T-cell (primary cell): ENCODE data around the gene MYOCD. TPM values are rescaled to one million over a fixed set of nuclear protein-coding genes. Genes with fewer than 3 reads are reported as not detected.

Experiments used
- ATAC-seq, 4 experiments: fragments of 200-7000 bp in 3 of 4; fragments of 150-1000 bp in 1 of 4; cut with Tn5 transposase; replicated peaks in 1 of 4; 1 replicate in 3 of 4; 2 replicates in 1 of 4; pipeline ENCODE4 v1.10.0; 2021; ENCODE audit warnings: moderate library complexity in 3 of 4, mild to moderate bottlenecking in 2 of 4, moderate number of reproducible peaks in 1 of 4
- CTCF ChIA-PET, 2 donors: fragments of 300-600 bp; sonication (Branson Sonifier 250); formaldehyde crosslinking; loops; one replicate each; lab custom pipeline; 2022; ENCODE audit warnings: antibody characterized with exemption in 2 of 2; lab: Charles Lee
- POLR2A ChIA-PET, 2 donors: fragments of 300-600 bp; sonication (Branson Sonifier 250); formaldehyde crosslinking; loops; one replicate each; lab custom pipeline; 2022; ENCODE audit warnings: antibody characterized with exemption in 2 of 2; lab: Charles Lee
- DNase-seq, 35 experiments: peaks; one replicate each; pipeline versions ENCODE4 v3.0.0 to v3.0.0-alpha.2; 2013 to 2023
- H3K27ac ChIP-seq: one replicate; pipeline ENCODE4 v1.5.1; 2013; ENCODE audit warnings: low read length
- H3K27me3 ChIP-seq, 2 experiments: replicated peaks in 1 of 2; 1 replicate in 1 of 2; 2 replicates in 1 of 2; pipeline versions ENCODE4 v1.6.1 to v1.7.0; 2013; ENCODE audit warnings: low read length in 1 of 2, mixed read lengths in 1 of 2; ENCODE audit not compliant: control insufficient read depth in 2 of 2, insufficient read depth in 2 of 2; ENCODE audit errors: extremely low read depth in 1 of 2
- H3K36me3 ChIP-seq, 2 donors: 1 replicate in 1 of 2; 2 replicates in 1 of 2; pipeline versions ENCODE4 v1.6.1 to v1.7.0; 2013; ENCODE audit warnings: low read length in 1 of 2; ENCODE audit not compliant: control insufficient read depth in 2 of 2, insufficient read depth in 1 of 2; ENCODE audit errors: extremely low read depth in 1 of 2
- H3K4me1 ChIP-seq, 2 experiments: 1 replicate in 1 of 2; 2 replicates in 1 of 2; pipeline versions ENCODE4 v1.6.1 to v1.7.0; 2013; ENCODE audit warnings: low read length in 2 of 2, mixed read lengths in 1 of 2; ENCODE audit not compliant: insufficient read depth in 2 of 2, control insufficient read depth in 1 of 2; ENCODE audit errors: extremely low read depth in 1 of 2
- H3K4me3 ChIP-seq, 2 donors: 1 replicate in 1 of 2; 2 replicates in 1 of 2; pipeline versions ENCODE4 v1.5.1 to v1.7.0; 2013; ENCODE audit warnings: mild to moderate bottlenecking in 2 of 2, low read length in 1 of 2, moderate library complexity in 1 of 2; ENCODE audit not compliant: control insufficient read depth in 1 of 2; ENCODE audit errors: extremely low read depth in 1 of 2
- H3K9me3 ChIP-seq: 2 replicates; pipeline ENCODE4 v1.7.0; 2013
- H3K27ac Mint-ChIP-seq, 2 donors: one replicate each; pipeline ENCODE4 v1.8.0; 2020 to 2021; ENCODE audit warnings: mild to moderate bottlenecking in 2 of 2, mixed read lengths in 2 of 2
- H3K27me3 Mint-ChIP-seq, 2 donors: one replicate each; pipeline ENCODE4 v1.8.0; 2021 to 2022; ENCODE audit warnings: mixed read lengths in 2 of 2
- H3K36me3 Mint-ChIP-seq: one replicate; pipeline ENCODE4 v1.8.0; 2021; ENCODE audit warnings: mixed read lengths
- H3K4me1 Mint-ChIP-seq, 3 donors: one replicate each; pipeline ENCODE4 v1.8.0; 2020 to 2022; ENCODE audit warnings: mixed read lengths in 3 of 3, mild to moderate bottlenecking in 1 of 3
- H3K4me3 Mint-ChIP-seq, 3 donors: one replicate each; pipeline ENCODE4 v1.8.0; 2020 to 2022; ENCODE audit warnings: mild to moderate bottlenecking in 3 of 3, mixed read lengths in 3 of 3, moderate library complexity in 3 of 3
- H3K9me3 Mint-ChIP-seq, 3 donors: one replicate each; pipeline ENCODE4 v1.8.0; 2020 to 2022; ENCODE audit warnings: mixed read lengths in 3 of 3
- WGBS: methylation state at CpG from one replicate; pipeline ENCODE4 v1.1.5; 2013; ENCODE audit warnings: missing lambda C conversion rate; ENCODE audit not compliant: insufficient coverage; 5-methylcytosine and 5-hydroxymethylcytosine counted together
- total RNA-seq, 35 experiments: library from RNA in 6 of 35; stranded (reverse) in 6 of 35; fragments of 120-200 nt in 1 of 35; gene quantifications; one replicate each; pipeline versions ENCODE4 v1.2.1 to v1.2.4 and lab custom pipeline; 2013 to 2026

MYOCD gene
- total RNA-seq, 5 donors from 2014 or later (not counting 1 experiment from before 2014, with no cell fraction given): not detected

DNA sequence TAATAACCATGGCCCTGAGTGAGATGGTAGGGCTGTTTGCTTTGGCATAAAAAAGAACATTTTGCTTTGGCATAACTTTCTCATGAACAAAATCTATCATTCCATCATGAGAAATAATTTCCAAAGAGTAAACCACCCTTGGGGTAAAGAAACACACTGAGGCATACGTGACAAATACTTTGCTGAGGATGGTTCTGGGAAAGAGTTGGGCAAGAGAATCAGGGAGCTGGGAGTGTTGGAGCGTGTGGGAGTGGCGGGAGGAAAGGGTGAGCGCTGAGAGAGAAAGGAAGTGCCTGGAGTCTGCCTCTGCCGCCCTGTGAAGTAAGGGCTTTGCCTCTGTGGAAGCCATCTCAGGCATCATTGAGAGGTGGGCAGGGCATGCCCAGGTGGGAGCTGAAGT lies 63.4 kb downstream of the MYOCD start:
- peaks cover 0 to 5% of the 10 kb centered on the region in 2 donors for H3K27me3 Mint-ChIP-seq
- Histone ChIP-seq H3K36me3 (no peaks in the 10 kb centered on the region), H3K4me1 (no peaks in the 10 kb centered on the region), H3K27me3 (no peaks in the 10 kb centered on the region), H3K9me3 (no peaks in the 10 kb centered on the region), H3K4me3 (no peak overlapping the region), H3K27ac (no peak overlapping the region)
- no peaks in the 10 kb centered on the region for H3K4me1 Mint-ChIP-seq
- no peaks in the 10 kb centered on the region for H3K36me3 Mint-ChIP-seq
- H3K9me3 Mint-ChIP-seq: peaks cover 0 to 14% (median 3%) of the 10 kb centered on the region in 3 donors
- ATAC-seq (no peak), DNase-seq (no peak)
- POLR2A ChIA-PET: no interaction called here
- H3K27ac Mint-ChIP-seq: no peak overlapping the region
- CTCF ChIA-PET: no interaction called here
- no peak overlapping the region for H3K4me3 Mint-ChIP-seq
- 80% methylated on average over 5 of the region's 5 CpGs for WGBS

DNA sequence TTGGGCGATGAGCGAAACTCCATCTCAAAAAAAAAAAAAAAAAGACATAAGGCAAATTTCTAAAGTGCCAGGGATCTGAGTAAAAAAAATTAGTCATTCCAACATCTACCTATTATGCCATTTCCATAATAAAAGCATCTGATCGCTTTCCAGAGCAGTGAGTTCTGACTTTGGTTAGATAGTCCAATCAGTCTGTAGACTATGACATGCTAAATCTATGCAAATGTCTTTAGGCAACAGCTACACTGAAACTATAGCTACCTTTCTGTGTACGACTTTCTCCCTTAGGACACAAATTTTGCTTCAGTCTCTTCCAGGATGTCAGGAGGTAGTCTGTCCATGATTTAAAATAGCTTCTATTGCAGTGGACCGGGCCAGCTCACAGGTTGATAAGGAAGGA lies 64.7 kb downstream of the MYOCD start:
- Histone ChIP-seq H3K4me1 (no peaks in the 10 kb centered on the region), H3K4me3 (no peak overlapping the region), H3K36me3 (no peaks in the 10 kb centered on the region), H3K27ac (no peak overlapping the region), H3K27me3 (peaks cover 0 to 3% of the 10 kb centered on the region in 2 experiments), H3K9me3 (no peaks in the 10 kb centered on the region)
- peaks cover 0 to 5% of the 10 kb centered on the region in 2 donors for H3K27me3 Mint-ChIP-seq
- H3K36me3 Mint-ChIP-seq: no peaks in the 10 kb centered on the region
- H3K27ac Mint-ChIP-seq: no peak overlapping the region
- no peaks in the 10 kb centered on the region for H3K4me1 Mint-ChIP-seq
- H3K9me3 Mint-ChIP-seq: peaks cover 0 to 14% (median 3%) of the 10 kb centered on the region in 3 donors
- CTCF ChIA-PET: no interaction called here
- WGBS: 100% methylated on average over 2 of the region's 5 CpGs
- no peak overlapping the region for H3K4me3 Mint-ChIP-seq
- POLR2A ChIA-PET: no interaction called here
- DNase-seq (no peak), ATAC-seq (no peak)

DNA sequence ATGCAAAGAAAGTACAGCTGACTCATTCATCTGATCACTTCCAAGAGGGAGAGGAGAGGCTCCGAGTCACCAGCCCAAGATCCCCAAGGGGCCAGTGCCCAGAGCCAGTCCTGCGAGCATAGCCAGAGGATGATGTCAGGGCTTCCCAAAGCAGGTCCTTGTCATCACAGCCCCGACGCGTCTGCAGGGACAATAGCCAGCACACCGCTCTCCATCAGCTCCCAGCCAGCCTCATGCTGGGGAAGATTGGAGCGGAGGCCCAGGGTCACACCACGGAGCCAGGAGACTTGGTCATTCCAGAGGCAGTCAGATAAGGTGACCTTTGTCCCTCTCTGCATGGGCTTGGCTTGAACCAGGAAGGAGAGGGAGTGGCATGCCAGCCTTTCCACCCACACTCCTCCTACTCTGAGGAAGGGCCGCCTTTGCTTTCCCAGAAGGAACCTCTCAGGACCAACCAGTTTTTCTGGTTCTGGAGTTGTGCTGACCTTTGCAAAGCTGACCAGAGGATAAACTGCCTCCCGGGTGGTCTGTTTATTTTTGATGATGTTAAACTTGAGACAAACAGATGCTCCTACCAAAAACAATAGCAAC lies 65.3 kb downstream of the MYOCD start:
- Mint-ChIP-seq H3K27ac (no peak overlapping the region), H3K4me1 (no peaks in the 10 kb centered on the region), H3K4me3 (no peak overlapping the region), H3K27me3 (peaks cover 0 to 5% of the 10 kb centered on the region in 2 donors), H3K36me3 (no peaks in the 10 kb centered on the region), H3K9me3 (peaks cover 0 to 12% (median 3%) of the 10 kb centered on the region in 3 donors)
- H3K4me3 ChIP-seq: no peak overlapping the region
- no peaks in the 10 kb centered on the region for H3K4me1 ChIP-seq
- CTCF ChIA-PET: no interaction called here
- ATAC-seq (no peak), DNase-seq (no peak)
- peaks cover 0 to 3% of the 10 kb centered on the region in 2 experiments for H3K27me3 ChIP-seq
- no peak overlapping the region for H3K27ac ChIP-seq
- H3K9me3 ChIP-seq: no peaks in the 10 kb centered on the region
- POLR2A ChIA-PET: interaction anchor here in 1 of 2 donors (0.6 kb wide), 1 partner anchor 57 kb away, joined by 8 read pairs; no protein-coding TSS in a partner anchor
- whole genome bisulfite sequencing: 51% methylated on average over 6 of the region's 10 CpGs
- H3K36me3 ChIP-seq: no peaks in the 10 kb centered on the region

DNA sequence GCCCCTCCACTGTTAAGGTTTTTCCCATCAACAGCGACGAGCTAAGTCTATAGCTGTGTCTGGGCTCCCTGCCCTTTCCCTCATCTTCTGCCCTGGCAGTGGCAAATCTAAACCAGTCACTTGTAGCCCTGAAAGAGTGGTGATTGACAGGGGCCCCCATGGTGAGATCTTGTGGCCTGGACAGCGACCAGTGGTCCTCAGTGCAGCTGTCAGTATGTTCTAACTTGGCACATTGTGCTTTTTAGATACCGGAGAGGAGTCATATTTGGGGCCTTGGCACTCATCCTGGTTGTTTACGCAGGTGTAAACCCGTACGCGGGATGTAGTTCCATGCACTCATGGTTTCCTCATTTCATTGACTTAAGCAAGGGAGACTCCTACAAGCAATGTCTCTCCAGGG lies 66.1 kb downstream of the MYOCD start:
- no peaks in the 10 kb centered on the region for H3K4me1 ChIP-seq
- ATAC-seq (no peak), DNase-seq (no peak)
- no peaks in the 10 kb centered on the region for H3K36me3 ChIP-seq
- H3K27ac ChIP-seq: no peak overlapping the region
- CTCF ChIA-PET: no interaction called here
- no peak overlapping the region for H3K4me3 ChIP-seq
- POLR2A ChIA-PET: no interaction called here
- H3K36me3 Mint-ChIP-seq: no peaks in the 10 kb centered on the region
- peaks cover 0 to 3% of the 10 kb centered on the region in 2 experiments for H3K27me3 ChIP-seq
- H3K27ac Mint-ChIP-seq: no peak overlapping the region
- H3K4me1 Mint-ChIP-seq: no peaks in the 10 kb centered on the region
- H3K9me3 ChIP-seq: no peaks in the 10 kb centered on the region
- 79% methylated on average over 8 of the region's 8 CpGs for WGBS
- H3K9me3 Mint-ChIP-seq: peaks cover 0 to 11% (median 3%) of the 10 kb centered on the region in 3 donors
- H3K27me3 Mint-ChIP-seq: peaks cover 0 to 5% of the 10 kb centered on the region in 2 donors
- no peak overlapping the region for H3K4me3 Mint-ChIP-seq

GRCh38 chr17:12732366-12732765 lies 66.7 kb downstream of the MYOCD start:
- H3K4me1 ChIP-seq: no peaks in the 10 kb centered on the region
- H3K36me3 Mint-ChIP-seq: no peaks in the 10 kb centered on the region
- H3K27ac ChIP-seq: no peak overlapping the region
- H3K9me3 ChIP-seq: no peaks in the 10 kb centered on the region
- peaks cover 0 to 11% (median 3%) of the 10 kb centered on the region in 3 donors for H3K9me3 Mint-ChIP-seq
- no peak overlapping the region for H3K4me3 Mint-ChIP-seq
- no peaks in the 10 kb centered on the region for H3K4me1 Mint-ChIP-seq
- no peak overlapping the region for H3K27ac Mint-ChIP-seq
- no peak overlapping the region for H3K4me3 ChIP-seq
- no peak for DNase-seq
- peaks cover 0 to 5% of the 10 kb centered on the region in 2 donors for H3K27me3 Mint-ChIP-seq
- ChIA-PET CTCF (no interaction called here), POLR2A (no interaction called here)
- 88% methylated on average over 2 of the region's 8 CpGs for WGBS
- H3K36me3 ChIP-seq: no peaks in the 10 kb centered on the region
- ATAC-seq: no peak
- peaks cover 0 to 3% of the 10 kb centered on the region in 2 experiments for H3K27me3 ChIP-seq

DNA sequence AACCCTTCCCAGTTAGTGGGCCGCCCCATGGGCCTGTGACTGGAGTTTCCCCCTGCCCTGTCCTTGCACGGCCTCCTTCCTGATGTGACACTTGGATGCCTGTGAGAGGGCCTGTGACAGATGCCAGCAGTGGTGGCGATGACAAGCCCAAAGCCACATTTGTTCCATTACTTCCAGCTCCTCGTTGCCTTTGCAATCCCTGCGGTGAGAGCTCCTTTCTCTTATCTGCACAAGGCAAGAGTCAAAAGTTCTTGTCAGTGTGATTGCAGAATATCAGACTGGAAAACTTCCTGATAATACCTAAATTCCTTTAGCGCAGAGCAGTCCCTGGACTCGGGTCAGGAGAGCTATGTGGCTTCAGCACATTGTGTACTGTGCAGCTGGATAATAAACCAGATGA lies 69.2 kb downstream of the MYOCD start:
- Mint-ChIP-seq H3K27ac (no peak overlapping the region), H3K36me3 (no peaks in the 10 kb centered on the region), H3K9me3 (peaks cover 0 to 6% (median 0%) of the 10 kb centered on the region in 3 donors), H3K4me1 (no peaks in the 10 kb centered on the region), H3K27me3 (no peaks in the 10 kb centered on the region), H3K4me3 (no peak overlapping the region)
- Histone ChIP-seq H3K36me3 (no peaks in the 10 kb centered on the region), H3K4me3 (no peak overlapping the region), H3K27me3 (peaks cover 0 to 3% of the 10 kb centered on the region in 2 experiments), H3K9me3 (no peaks in the 10 kb centered on the region), H3K4me1 (no peaks in the 10 kb centered on the region), H3K27ac (no peak overlapping the region)
- ChIA-PET CTCF (no interaction called here), POLR2A (no interaction called here)
- ATAC-seq (no peak), DNase-seq (no peak)
- WGBS: 73% methylated on average over 3 of the region's 7 CpGs
